ENCODE data around the gene CCDC181. TPM values are rescaled to one million over a fixed set of nuclear protein-coding genes. Genes with fewer than 3 reads are reported as not detected.
A peak's percentile ranks its signal among the peaks of the same experiment; 100 is the strongest.

Gene CCDC181
- total RNA-seq, 2 donors from 2014 or later = not detected

DNA sequence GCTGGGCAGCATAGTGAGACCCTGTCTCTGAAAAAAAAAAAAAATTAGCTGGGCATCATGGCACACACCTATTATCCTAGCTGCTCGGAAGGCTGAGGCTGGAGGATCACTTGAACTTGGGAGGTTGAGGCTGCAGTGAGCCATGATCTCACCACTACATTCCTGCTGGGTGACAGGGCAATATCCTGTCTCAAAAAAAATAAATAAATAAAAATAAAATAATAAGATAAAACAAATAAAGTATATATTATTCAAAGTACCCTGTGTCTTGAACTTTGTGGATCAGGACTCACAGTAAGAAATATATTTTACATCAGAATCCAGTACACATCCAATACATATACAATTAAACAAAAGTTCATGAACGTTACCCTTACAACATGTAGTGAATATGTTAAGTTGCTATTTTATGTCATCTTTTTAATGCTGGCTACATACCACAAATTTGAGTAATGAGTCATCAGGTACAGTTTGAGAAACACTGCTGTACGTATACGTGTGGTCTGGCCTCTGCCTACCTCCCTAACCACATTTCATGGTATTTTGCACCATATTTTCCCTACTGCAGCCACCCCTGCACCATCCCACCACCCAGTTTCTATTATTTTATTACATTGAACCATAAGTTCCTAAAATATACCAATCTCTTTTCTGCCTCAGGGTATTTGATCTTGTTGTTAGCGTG is 64.1 kb downstream of the CCDC181 start:
- Histone ChIP-seq H3K4me1 (no peaks in the 10 kb centered on the region), H3K9ac (ENCODE audit: low read depth in 2 of 2, low read length in 2 of 2) (no peak overlapping the region), H3K36me3 (no peaks in the 10 kb centered on the region), H3K27ac (no peak overlapping the region), H3K4me3 (no peak overlapping the region), H3K9me3 (no peaks in the 10 kb centered on the region), H3K27me3 (no peaks in the 10 kb centered on the region)
- no peak for DNase-seq
- intact Hi-C loops (cut with DNase I) = loop anchor here (5.0 to 10.0 kb wide), 2 partner anchors 182 to 226 kb away; no protein-coding TSS in a partner anchor
- no peak for TF ChIP-seq CTCF (IDR thresholded peaks at IDR 0.05)

DNA sequence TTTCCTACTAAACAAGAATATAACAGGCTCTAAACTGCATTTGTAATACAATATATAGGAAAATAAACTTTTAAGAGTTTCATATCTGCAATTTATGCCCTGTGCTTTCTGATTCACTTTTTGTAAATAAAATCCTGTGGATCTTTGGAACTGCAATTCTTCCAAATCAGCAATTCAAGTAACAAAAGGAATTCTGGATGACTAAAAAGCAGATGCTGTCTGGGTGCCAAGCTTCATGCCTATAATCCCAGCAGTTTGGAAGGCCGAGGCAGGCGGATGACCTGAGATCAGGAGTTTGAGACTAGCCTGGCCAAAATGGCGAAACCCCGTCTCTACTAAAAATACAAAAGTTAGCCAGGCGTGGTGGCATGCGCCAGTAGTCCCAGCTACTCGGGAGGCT is 66.0 kb downstream of the CCDC181 start:
- DNase-seq = no peak
- intact Hi-C loops (cut with DNase I) = loop anchor here (5.0 to 10.0 kb wide), 2 partner anchors 184 to 224 kb away; no protein-coding TSS in a partner anchor
- H3K27ac ChIP-seq = no peak overlapping the region
- TF ChIP-seq CTCF (IDR thresholded peaks at IDR 0.05) = no peak
- H3K4me1 ChIP-seq = no peaks in the 10 kb centered on the region
- no peaks in the 10 kb centered on the region for H3K36me3 ChIP-seq
- no peaks in the 10 kb centered on the region for H3K27me3 ChIP-seq
- no peaks in the 10 kb centered on the region for H3K9me3 ChIP-seq
- no peak overlapping the region for H3K4me3 ChIP-seq
- H3K9ac ChIP-seq (ENCODE audit: low read depth in 2 of 2, low read length in 2 of 2) = no peak overlapping the region

- TF ChIP-seq CTCF (IDR thresholded peaks at IDR 0.05) = no peak
- H3K4me3 ChIP-seq = no peak overlapping the region
- no peak overlapping the region for H3K27ac ChIP-seq
- H3K36me3 ChIP-seq = no peaks in the 10 kb centered on the region
- intact Hi-C loops (cut with DNase I) = loop anchor here (5.0 to 10.0 kb wide), 2 partner anchors 184 to 223 kb away; no protein-coding TSS in a partner anchor
- DNase-seq = no peak
- no peaks in the 10 kb centered on the region for H3K4me1 ChIP-seq
- H3K9ac ChIP-seq (ENCODE audit: low read depth in 2 of 2, low read length in 2 of 2) = no peak overlapping the region
- H3K9me3 ChIP-seq = no peaks in the 10 kb centered on the region
- H3K27me3 ChIP-seq = no peaks in the 10 kb centered on the region
Measured at GRCh38 chr1:169360415-169360814, 66.9 kb downstream of the CCDC181 start.

DNA sequence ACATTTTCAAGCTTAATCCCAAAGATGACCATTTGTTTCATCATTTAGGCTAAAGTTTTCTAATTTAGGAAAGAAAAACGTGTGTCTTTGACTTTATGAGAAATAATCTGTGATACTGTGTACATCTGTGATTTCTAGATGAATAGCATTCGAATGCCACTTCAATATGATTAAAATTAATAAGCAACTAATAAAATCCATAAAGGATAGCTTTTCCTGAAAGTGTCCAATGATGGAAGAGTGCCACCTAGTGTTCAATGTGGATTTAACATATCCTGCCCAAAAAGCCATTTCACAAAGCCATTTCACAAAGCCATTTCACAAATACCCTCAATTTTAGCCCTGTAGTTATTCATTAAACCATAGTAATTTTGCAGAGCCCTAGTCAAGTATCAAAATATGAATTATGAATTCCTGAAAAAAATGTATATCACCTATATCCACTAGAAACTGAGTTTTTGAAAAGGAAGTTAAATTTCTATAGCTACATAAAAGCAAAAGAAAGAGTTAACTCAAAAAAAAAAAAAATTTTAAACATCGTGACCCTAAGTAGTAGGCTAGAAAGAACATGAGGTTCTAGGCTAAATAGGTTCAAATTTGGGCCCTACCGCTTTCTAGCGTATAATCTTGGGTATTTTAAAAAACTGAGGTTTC is 78.8 kb downstream of the CCDC181 start:
- peak; percentile 41 for DNase-seq
- intact Hi-C loops (cut with DNase I) = loop anchor here (2.0 kb wide), 1 partner anchor 746 kb away; no protein-coding TSS in a partner anchor
- peak; percentile 73 for TF ChIP-seq CTCF (IDR thresholded peaks at IDR 0.05)
- H3K4me3 ChIP-seq = no peak overlapping the region
- H3K9ac ChIP-seq (ENCODE audit: low read depth in 2 of 2, low read length in 2 of 2) = no peak overlapping the region
- no peaks in the 10 kb centered on the region for H3K36me3 ChIP-seq
- no peaks in the 10 kb centered on the region for H3K9me3 ChIP-seq
- no peaks in the 10 kb centered on the region for H3K27me3 ChIP-seq
- no peak overlapping the region for H3K27ac ChIP-seq
- H3K4me1 ChIP-seq = no peaks in the 10 kb centered on the region

DNA sequence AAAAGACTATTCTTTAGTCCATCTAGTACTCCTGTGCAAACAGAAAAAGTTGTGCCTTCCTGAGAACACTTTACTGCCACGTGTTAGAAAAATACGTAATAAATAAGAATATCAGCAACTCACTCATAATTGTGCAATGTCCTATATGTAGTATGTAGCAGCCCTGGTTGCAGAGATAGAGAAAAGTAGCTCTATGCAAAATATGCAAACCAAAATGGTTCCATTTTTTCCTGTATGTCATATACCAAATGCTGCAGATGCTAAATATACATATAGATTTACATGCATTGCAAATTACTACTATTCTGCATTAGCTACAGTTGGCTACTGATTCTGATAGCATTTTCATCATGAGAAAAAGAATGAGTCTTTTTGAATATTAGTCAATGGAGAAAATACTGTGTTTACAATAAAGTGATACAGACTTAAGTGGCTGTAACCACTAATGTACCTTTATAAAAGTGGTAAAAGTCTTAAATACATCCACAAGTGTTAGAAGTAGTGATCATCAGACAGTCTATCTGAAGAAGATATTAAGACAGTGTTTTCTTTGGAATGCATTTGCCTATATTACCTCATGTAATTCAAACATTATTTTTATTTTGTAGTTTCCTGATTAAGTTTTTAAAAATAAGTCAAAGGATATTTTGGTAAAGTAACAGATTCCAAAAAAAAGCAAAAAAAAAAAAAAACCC is 79.4 kb downstream of the CCDC181 start:
- no peaks in the 10 kb centered on the region for H3K9me3 ChIP-seq
- no peak for DNase-seq
- H3K27me3 ChIP-seq = no peaks in the 10 kb centered on the region
- no peak overlapping the region for H3K4me3 ChIP-seq
- no peak for TF ChIP-seq CTCF (IDR thresholded peaks at IDR 0.05)
- no peaks in the 10 kb centered on the region for H3K4me1 ChIP-seq
- H3K27ac ChIP-seq = no peak overlapping the region
- H3K36me3 ChIP-seq = no peaks in the 10 kb centered on the region
- H3K9ac ChIP-seq (ENCODE audit: low read depth in 2 of 2, low read length in 2 of 2) = no peak overlapping the region
- intact Hi-C loops (cut with DNase I) = loop anchor here (2.0 kb wide), 1 partner anchor 745 kb away; no protein-coding TSS in a partner anchor
